Measurements from ENCODE around the gene NTF3. TPM values are rescaled to one million over a fixed set of nuclear protein-coding genes. Genes with fewer than 3 reads are reported as not detected.

Gene NTF3
- total RNA-seq, 1 experiment from 2014 or later, result 16.9 TPM

GRCh38 chr12:5499566-5500330, 67.8 kb downstream of the NTF3 start:
- DNase-seq, result no peak
- Histone ChIP-seq H3K4me1 (peaks cover 9% of the 10 kb centered on the region; the same call in 1 of the 2 replicates), H3K4me3 (no peak overlapping the region), H3K27me3 (no peaks in the 10 kb centered on the region), H3K36me3 (0 out of 2 replicates have a peak, but pooled peaks cover under 1% of the 10 kb centered on the region), H3K27ac (no peak overlapping the region), H3K9me3 (replicated peaks) (no peaks in the 10 kb centered on the region)

GRCh38 chr12:5500331-5500659, 68.4 kb downstream of the NTF3 start:
- Histone ChIP-seq H3K9me3 (replicated peaks) (no peaks in the 10 kb centered on the region), H3K27me3 (no peaks in the 10 kb centered on the region), H3K4me1 (peaks cover 9% of the 10 kb centered on the region; the same call in 1 of the 2 replicates), H3K27ac (no peak overlapping the region), H3K4me3 (no peak overlapping the region), H3K36me3 (no peaks in the 10 kb centered on the region)
- no peak for DNase-seq

DNA sequence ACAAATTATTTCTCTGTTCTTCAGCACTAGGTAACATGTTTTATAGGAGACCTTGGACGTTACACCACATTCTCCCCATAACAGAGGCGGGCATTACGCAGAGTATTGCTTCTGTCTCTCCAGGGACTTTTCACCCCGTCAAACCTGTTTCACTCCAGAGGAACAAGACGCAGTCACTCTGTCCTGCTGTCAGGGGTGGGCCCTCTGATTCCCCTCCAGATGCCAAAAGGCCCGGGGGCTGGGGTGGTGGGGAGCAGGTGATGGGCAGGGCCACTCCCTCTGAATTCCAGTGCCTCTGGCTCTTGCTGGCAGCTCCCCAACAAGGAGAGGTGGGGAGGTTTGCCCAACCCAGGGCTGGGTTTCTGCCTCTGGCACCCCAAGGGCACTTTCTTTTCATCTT, 71.9 kb downstream of the NTF3 start:
- Histone ChIP-seq H3K4me3 (no peak overlapping the region), H3K36me3 (no peaks in the 10 kb centered on the region), H3K27ac (no peak overlapping the region), H3K27me3 (no peaks in the 10 kb centered on the region), H3K4me1 (peaks cover 9% of the 10 kb centered on the region; the same call in 1 of the 2 replicates), H3K9me3 (replicated peaks) (no peaks in the 10 kb centered on the region)
- DNase-seq, result peak; percentile 30 to 42

- no peak overlapping the region for H3K4me3 ChIP-seq
- no peak for DNase-seq
These were observed 73.2 kb downstream of the NTF3 start for GRCh38 chr12:5505116-5505515.

GRCh38 chr12:5505751-5506150, 73.8 kb downstream of the NTF3 start:
- H3K27me3 ChIP-seq, result no peaks in the 10 kb centered on the region
- H3K4me1 ChIP-seq, result peaks cover 9% of the 10 kb centered on the region; the same call in 1 of the 2 replicates
- no peak for DNase-seq
- H3K9me3 ChIP-seq (replicated peaks), result no peaks in the 10 kb centered on the region
- no peak overlapping the region for H3K27ac ChIP-seq
- H3K4me3 ChIP-seq, result no peak overlapping the region
- H3K36me3 ChIP-seq, result no peaks in the 10 kb centered on the region

More at GRCh38 chr12:5505116-5505515, 73.2 kb downstream of the NTF3 start:
- no peaks in the 10 kb centered on the region for H3K9me3 ChIP-seq (replicated peaks)
- H3K4me1 ChIP-seq, result peaks cover 9% of the 10 kb centered on the region; the same call in 1 of the 2 replicates
- no peaks in the 10 kb centered on the region for H3K36me3 ChIP-seq
- H3K27me3 ChIP-seq, result no peaks in the 10 kb centered on the region
- no peak overlapping the region for H3K27ac ChIP-seq

DNA sequence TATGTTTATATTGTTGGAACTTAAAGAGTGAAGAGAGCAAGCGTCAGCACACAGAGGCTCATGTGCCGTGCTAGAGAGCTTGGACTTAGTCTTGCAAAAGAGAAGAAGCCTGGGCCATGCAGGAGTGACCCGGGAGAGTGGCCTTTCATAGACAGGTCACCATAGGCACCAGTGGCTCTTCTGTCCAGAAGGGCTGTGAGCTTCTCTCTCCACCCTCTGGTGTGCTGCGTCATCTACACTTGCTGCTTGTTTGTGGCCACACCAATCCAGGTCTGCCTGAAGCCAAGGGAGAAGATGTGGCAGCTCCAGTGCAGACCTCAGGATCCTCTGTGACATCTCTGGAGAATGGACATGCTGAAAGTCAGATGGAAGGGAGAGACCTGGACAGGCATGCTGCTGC, 74.4 kb downstream of the NTF3 start:
- Histone ChIP-seq H3K27ac (no peak overlapping the region), H3K27me3 (no peaks in the 10 kb centered on the region), H3K9me3 (replicated peaks) (no peaks in the 10 kb centered on the region), H3K36me3 (no peaks in the 10 kb centered on the region), H3K4me1 (peaks cover 13% of the 10 kb centered on the region), H3K4me3 (no peak overlapping the region)
- DNase-seq, result no peak

- no peak overlapping the region for H3K27ac ChIP-seq
- H3K4me1 ChIP-seq, result peaks cover 14% of the 10 kb centered on the region
- no peak overlapping the region for H3K4me3 ChIP-seq
- no peaks in the 10 kb centered on the region for H3K36me3 ChIP-seq
- no peak for DNase-seq
- H3K9me3 ChIP-seq (replicated peaks), result no peaks in the 10 kb centered on the region
- no peaks in the 10 kb centered on the region for H3K27me3 ChIP-seq
These were observed 74.9 kb downstream of the NTF3 start for GRCh38 chr12:5506821-5507231.

DNA sequence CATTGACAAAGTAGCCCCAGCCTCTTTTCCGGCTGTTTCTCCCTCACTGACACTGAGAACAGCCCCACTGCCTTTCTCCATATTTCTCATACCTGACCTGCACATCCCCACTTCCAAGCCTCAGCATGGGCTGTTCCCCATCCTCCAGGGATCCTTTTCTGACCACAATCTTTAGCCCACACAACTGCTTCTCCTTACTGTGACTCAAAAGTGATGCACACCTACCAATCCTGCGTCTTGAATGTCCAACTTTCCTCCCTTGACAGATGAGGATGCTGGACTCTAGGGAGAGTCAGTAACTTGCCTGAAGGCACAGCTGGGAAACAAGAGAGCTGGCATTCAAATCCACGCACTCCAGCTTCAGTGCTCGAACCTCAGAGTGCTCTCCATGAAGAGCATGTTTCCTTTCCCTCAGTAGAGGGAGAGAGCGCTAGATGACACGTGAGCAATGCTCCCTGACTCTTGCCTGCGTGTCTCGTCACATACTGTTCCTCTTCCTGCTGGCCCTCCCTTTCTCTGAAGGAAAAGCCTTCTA, 75.6 kb downstream of the NTF3 start:
- Histone ChIP-seq H3K9me3 (replicated peaks) (no peaks in the 10 kb centered on the region), H3K27me3 (no peaks in the 10 kb centered on the region), H3K27ac (no peak overlapping the region), H3K4me1 (peaks cover 14% of the 10 kb centered on the region), H3K4me3 (no peak overlapping the region), H3K36me3 (no peaks in the 10 kb centered on the region)
- DNase-seq, result no peak

DNA sequence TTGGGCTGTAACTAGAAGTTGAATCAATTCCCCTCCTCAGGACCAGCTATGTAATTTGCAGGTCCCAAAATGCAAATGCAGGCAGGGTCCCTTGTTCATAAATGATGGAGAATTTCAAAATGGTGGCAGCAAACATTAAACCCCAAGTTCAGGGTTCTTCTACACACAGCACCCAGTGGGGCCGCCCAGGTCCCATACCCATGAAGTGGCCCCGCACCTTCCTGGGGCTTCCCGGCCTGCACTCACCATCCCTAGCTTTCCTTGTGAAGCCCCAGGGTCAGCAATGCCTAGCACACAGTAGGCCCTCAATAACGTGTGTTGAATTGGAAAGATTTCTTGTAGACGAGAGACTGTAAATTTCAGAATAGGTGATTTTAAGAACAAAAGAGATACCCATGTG, 76.0 kb downstream of the NTF3 start:
- H3K27me3 ChIP-seq, result no peaks in the 10 kb centered on the region
- no peaks in the 10 kb centered on the region for H3K9me3 ChIP-seq (replicated peaks)
- no peak overlapping the region for H3K4me3 ChIP-seq
- H3K4me1 ChIP-seq, result peaks cover 16% of the 10 kb centered on the region
- no peaks in the 10 kb centered on the region for H3K36me3 ChIP-seq
- no peak for DNase-seq
- no peak overlapping the region for H3K27ac ChIP-seq

DNA sequence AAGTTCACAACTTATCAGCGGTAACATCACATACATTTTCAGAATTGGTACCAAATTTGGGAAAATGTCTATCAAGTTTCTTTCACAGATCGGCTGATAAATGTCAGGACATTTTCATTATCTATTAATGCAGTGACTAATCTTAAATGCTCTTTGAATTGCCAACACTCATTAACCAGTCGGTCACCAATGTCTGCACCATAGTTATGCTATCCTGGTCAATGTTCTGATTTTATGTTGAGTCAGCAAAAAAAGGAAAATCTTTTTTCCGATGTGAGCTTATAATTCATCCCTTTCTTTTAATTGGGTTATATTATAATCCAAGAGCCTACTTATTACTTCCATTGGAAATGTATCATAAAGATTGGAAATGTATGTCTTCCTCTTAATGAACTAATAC, 77.2 kb downstream of the NTF3 start:
- Histone ChIP-seq H3K9me3 (replicated peaks) (no peaks in the 10 kb centered on the region), H3K27ac (no peak overlapping the region), H3K27me3 (no peaks in the 10 kb centered on the region), H3K36me3 (no peaks in the 10 kb centered on the region), H3K4me3 (no peak overlapping the region), H3K4me1 (peaks cover 14% of the 10 kb centered on the region)
- DNase-seq, result no peak

DNA sequence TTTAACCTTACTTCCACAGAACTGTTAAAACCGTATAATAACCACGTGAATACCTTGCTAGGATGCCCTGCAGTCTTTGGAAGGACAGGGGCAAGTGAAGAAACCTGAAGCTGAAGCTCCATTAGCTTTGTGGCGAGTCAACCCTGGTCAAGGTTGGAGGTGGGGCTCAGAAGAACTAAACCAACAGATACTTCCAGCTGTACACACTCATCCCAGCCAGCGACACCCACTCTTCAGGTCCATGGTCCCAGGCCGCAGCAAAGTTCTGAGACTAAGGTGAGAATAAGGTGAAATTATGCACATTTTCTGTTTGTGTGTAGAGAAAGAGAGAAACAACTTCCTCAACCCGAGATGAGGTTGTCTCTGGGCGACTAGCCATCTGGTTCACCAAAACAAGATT, 77.6 kb downstream of the NTF3 start:
- Histone ChIP-seq H3K4me3 (no peak overlapping the region), H3K27me3 (no peaks in the 10 kb centered on the region), H3K9me3 (replicated peaks) (no peaks in the 10 kb centered on the region), H3K4me1 (peaks cover 14% of the 10 kb centered on the region), H3K36me3 (no peaks in the 10 kb centered on the region), H3K27ac (no peak overlapping the region)
- no peak for DNase-seq

DNA sequence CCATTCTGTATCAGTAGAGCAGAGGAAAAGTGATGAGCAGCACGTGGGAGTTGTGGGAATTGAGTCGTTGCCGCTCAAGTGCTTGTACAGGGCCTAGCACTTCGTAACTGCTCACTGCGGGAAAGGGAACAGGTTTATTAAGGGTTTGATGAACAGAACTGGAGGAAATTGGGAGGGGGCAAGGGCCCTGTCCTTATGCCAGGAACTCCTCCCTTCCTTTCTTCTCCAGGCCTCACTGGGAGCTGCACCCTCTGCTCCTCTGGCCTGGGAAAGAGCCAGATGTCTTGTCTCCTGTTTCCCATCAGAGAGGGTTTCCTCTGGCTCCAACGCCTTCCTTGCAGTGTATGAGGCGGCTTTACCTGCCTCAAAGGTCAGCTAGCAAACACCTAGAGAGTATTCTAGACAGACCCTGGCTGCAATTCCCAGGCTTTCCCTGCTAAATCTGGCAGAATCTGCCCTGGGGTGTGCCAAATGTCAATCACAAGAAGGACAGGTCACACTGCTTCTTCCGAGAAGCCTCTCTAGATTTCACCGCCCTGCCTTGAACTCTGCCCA, 78.4 kb downstream of the NTF3 start:
- Histone ChIP-seq H3K9me3 (replicated peaks) (no peaks in the 10 kb centered on the region), H3K4me1 (peaks cover 16% of the 10 kb centered on the region), H3K27me3 (no peaks in the 10 kb centered on the region), H3K36me3 (no peaks in the 10 kb centered on the region), H3K27ac (no peak overlapping the region), H3K4me3 (no peak overlapping the region)
- DNase-seq, result no peak

GRCh38 chr12:5511256-5511643, 79.3 kb downstream of the NTF3 start:
- no peaks in the 10 kb centered on the region for H3K9me3 ChIP-seq (replicated peaks)
- H3K27me3 ChIP-seq, result no peaks in the 10 kb centered on the region
- peak overlapping the region; percentile 48 for H3K4me3 ChIP-seq
- H3K36me3 ChIP-seq, result no peaks in the 10 kb centered on the region
- H3K27ac ChIP-seq, result peak overlapping the region; percentile 89
- no peak for DNase-seq
- H3K4me1 ChIP-seq, result peaks cover 25% of the 10 kb centered on the region

DNA sequence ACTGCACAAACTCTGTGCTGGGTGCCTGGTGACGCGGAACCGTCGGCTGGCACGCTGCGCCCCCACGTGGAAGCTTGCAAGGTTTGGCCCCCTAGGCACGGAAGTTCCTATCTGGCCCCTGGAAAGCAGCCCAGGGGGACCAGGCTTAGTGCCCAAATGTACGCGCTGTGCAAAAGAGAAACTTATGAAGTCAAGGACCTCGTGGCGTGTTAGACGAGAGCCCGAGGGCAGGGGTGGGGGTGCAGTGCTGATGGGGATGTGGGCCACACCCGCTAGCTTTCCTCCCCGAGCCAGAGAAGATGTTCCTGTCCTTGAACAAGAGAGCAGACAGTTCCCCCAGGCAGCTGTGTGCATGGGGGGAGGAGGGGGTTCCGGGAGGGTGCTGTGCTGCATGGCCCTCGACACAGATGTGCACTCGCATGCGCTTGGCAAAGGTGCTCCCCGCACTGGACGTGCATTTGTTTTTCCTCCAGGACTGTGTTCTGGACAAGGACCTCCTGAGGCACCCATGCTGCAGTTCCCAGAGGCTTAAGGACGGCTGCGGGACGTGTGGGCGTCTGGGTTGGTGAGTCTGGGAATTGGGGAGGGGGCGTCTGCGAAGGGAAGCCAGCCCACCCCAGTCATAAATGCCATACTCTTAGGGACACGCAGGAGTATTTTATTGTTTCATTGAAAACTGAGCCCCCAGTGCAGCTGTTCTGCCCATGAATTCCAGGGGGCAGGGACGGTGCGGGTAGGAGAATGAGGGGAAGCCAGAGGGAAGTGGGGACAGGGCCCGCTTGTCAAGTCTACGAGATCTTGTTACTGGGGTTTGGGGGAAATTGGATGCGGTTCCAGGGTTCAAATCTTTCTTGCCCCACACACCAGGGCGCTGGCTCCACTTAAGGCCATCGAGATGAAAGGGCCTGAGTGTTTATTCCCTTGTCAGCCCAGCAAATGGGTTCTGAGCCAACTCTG, 80.0 kb downstream of the NTF3 start:
- Histone ChIP-seq H3K4me3 (peak overlapping the region; percentile 48), H3K27me3 (no peaks in the 10 kb centered on the region), H3K27ac (peak overlapping the region; percentile 89), H3K9me3 (replicated peaks) (no peaks in the 10 kb centered on the region), H3K4me1 (peaks cover 32% of the 10 kb centered on the region), H3K36me3 (no peaks in the 10 kb centered on the region)
- peak; percentile 87 to 91 for DNase-seq

GRCh38 chr12:5512601-5512970, 80.7 kb downstream of the NTF3 start:
- peak in 1 of 2 experiments; percentile 41 for DNase-seq
- H3K9me3 ChIP-seq (replicated peaks), result no peaks in the 10 kb centered on the region
- H3K4me3 ChIP-seq, result peak overlapping the region; percentile 48
- no peaks in the 10 kb centered on the region for H3K36me3 ChIP-seq
- peaks cover 38% of the 10 kb centered on the region for H3K4me1 ChIP-seq
- H3K27me3 ChIP-seq, result no peaks in the 10 kb centered on the region
- H3K27ac ChIP-seq, result peak overlapping the region; percentile 89
